ENCODE measurements around the gene ATF2.

The ATF2 gene

GRCh38 chr2:175022923-175023322 lies 145.1 kb downstream of the ATF2 start:
- no peak for DNase-seq

All from eye (tissue), 1 donor.